ENCODE measurements around the gene VOPP1.
"Not testable (repeated sequence)": the region's sequence is repeated elsewhere in the genome, so short reads cannot be mapped to it uniquely, and the experiment has no call there.

DNA sequence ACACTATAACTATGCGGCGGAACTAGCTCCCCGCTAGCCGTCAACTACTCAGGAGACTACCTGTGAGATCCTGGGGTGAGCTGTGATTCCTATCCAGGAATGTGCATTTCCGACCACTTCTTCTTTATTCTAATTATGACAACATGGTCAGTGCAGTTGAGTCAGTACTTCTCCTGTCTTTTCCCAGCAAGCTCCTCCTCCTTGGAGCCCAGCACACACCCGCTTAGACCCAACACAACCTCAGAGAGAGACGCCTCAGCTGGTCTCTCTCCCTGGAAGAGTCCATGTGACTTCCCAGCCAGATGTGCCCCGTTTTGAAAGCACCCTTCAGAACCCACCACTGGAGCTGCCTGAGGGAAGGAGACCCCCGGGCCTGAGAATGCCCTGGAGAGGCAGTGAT is 100.7 kb downstream of the VOPP1 start:
- TF ChIP-seq CTCF (IDR thresholded peaks at IDR 0.05; ENCODE audit: insufficient read depth, low read length, poor library complexity, severe bottlenecking); EZH2phosphoT487 (conservative IDR thresholded peaks at IDR 0.05; ENCODE audit: low read length): not testable (repeated sequence)
